ENCODE results near the gene CHFR. TPM values are rescaled to one million over a fixed set of nuclear protein-coding genes. Genes with fewer than 3 reads are reported as not detected.

The CHFR gene
- total and polyA plus RNA-seq, 2 donors (not counting 3 experiments of a cell fraction or from before 2014, with no cell fraction given), result 45.4 to 66.5 TPM

GRCh38 chr12:132835076-132836025, 52.1 kb downstream of the CHFR start:
- intact Hi-C loops (cut with micrococcal nuclease), result no loop called here
- no peaks in the 10 kb centered on the region for H3K9me3 ChIP-seq (replicated peaks; ENCODE audit: control insufficient read depth, insufficient read depth, low read length)
- FAIRE-seq, result no peak

More at GRCh38 chr12:132835076-132836025, 52.1 kb downstream of the CHFR start:
- Histone ChIP-seq H3K36me3 (ENCODE audit: control insufficient read depth in 2 of 2, extremely low read depth in 1 of 2, insufficient read depth in 2 of 2, low read length in 2 of 2) (peaks cover 0 to 6% of the 10 kb centered on the region in 2 experiments), H3K27ac (ENCODE audit: insufficient read depth, low read depth, low read length) (no peak overlapping the region), H3K79me2 (ENCODE audit: control insufficient read depth, insufficient read depth, low read length) (no peaks in the 10 kb centered on the region), H3K4me1 (ENCODE audit: control insufficient read depth, extremely low read depth, insufficient read depth, low read length) (no peaks in the 10 kb centered on the region), H3K9ac (replicated peaks; ENCODE audit: extremely low read depth, insufficient read depth, low read length) (no peak overlapping the region), H3K9me1 (replicated peaks; ENCODE audit: control insufficient read depth, extremely low read depth, insufficient read depth, low read length) (no peaks in the 10 kb centered on the region), H3K4me3 (replicated peaks in 1 of 3; ENCODE audit: insufficient read depth in 1 of 3, low read depth in 1 of 3, low read length in 3 of 3) (no peak overlapping the region), H3K27me3 (ENCODE audit: control insufficient read depth in 2 of 2, insufficient read depth in 2 of 2, low read length in 2 of 2) (no peaks in the 10 kb centered on the region), H3K4me2 (ENCODE audit: insufficient read depth, low read length) (no peak overlapping the region), H2AFZ (ENCODE audit: low read depth, low read length) (no peak overlapping the region), H4K20me1 (replicated peaks; ENCODE audit: control insufficient read depth, extremely low read depth, insufficient read depth, low read length) (no peaks in the 10 kb centered on the region)
- TF ChIP-seq CTCF (IDR thresholded peaks at IDR 0.05; ENCODE audit: extremely low read depth in 1 of 2, insufficient read depth in 1 of 2, low read depth in 1 of 2, low read length in 2 of 2), result no peak
- TF ChIP-seq POLR2AphosphoS5 (IDR thresholded peaks at IDR 0.05; ENCODE audit: insufficient read depth, low read depth, low read length), result no peak
- no peak for TF ChIP-seq EZH2 (IDR thresholded peaks at IDR 0.05; ENCODE audit: borderline replicate concordance, low read depth, low read length, severe bottlenecking)
- no TSS peak for BruUV-seq (replicated peaks)
- dilution Hi-C loops (cut with MboI; ENCODE audit: extremely low pct_ligation_motif_present, low sequenced_read_pairs), result no loop called here
- CTCF ChIA-PET, result no interaction called here
- DNase-seq (ENCODE audit: low read depth, low spot score), result no peak
- POLR2A ChIA-PET, result no interaction called here
